Stimulated activated CD8-positive, alpha-beta memory T cell treated with anti-CD3 and anti-CD28 coated beads, Interleukin-15, amount 100 ng/mL, for 24 hours (primary cell): ENCODE data around the gene NETO1.

ENCODE experiments used
- DNase-seq: peaks from one replicate; pipeline ENCODE4 v3.0.0-alpha.2; 2020; ENCODE audit warnings: low read depth

The NETO1 gene

DNA sequence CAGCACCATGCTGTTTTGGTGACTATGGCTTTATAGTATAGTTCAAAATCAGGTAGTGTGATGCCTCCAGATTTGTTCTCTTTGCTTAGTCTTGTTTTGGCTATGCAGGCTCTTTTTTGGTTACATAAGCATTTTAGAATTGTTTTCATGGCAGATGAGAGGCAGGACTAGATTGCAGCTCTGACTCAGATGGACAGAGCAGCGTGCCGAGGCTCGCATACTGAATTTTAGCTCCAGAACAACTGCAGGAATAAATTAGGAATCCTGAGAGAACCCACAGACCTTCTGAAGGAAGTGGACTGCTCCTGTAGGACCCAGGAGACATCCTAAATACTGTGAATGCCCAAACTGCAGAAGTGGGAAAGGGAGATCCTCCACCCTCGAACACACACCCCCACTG, 141.6 kb downstream of the NETO1 start:
- DNase-seq: no peak

- no peak for DNase-seq
These were observed 146.5 kb downstream of the NETO1 start for GRCh38 chr18:72721330-72721729.

GRCh38 chr18:72720116-72720515, 147.7 kb downstream of the NETO1 start:
- no peak for DNase-seq

DNA sequence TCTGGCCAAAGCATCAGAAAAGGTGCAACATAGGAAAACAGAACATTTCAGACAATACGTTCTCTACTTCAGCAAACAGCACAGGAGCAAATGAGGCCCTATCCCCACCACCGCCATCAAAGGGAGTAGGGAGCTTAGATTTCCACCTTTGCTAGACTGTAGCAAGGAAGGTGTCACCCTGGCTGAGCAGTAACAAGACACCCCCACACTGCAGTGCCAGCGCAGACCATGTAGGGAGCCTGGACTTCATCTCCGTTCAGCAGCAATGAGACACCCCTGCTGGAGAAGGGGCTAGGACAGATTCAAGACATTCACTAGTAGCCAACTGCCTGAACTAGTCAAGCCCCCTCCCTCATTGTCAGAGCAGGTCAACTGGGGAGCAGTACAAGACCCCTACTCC, 163.6 kb downstream of the NETO1 start:
- DNase-seq: no peak

DNA sequence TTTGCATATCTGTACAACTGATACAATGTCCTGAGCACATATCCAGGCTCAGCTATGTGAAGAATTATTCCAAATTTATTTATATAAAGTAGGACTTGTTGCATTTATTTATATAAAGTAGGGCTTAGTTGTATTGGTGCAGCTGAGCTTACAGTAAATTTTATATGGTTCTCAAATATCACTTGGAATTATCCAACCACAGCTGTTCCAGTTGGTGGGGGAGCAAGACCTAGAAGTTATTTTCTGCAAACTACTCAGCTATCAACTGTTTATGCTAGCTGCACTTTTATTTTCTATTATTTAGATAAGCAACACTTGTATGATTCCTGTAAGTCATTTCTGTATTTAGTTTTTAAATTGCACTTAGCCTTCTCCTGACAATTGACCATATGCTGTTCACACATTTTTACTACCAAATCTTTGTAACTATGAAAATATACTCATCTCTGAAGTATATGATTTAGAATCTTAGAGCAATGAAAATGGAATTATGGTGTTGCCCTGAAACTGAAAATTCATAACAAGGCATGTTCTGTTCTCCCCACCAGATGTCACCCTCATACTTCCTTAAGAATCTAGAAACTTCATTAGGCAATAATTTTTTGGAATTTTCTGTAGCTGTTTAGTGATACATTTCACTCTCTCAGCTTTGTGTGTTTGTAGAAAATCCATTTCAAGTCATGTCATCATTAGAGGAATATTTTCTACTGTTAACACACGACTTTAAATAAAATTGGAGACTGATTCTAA, 166.7 kb downstream of the NETO1 start:
- DNase-seq: no peak

- DNase-seq: no peak
These were observed 170.1 kb downstream of the NETO1 start for GRCh38 chr18:72697706-72698105.

- no peak for DNase-seq
These were observed 175.2 kb downstream of the NETO1 start for GRCh38 chr18:72692595-72692994.
